ENCODE results near the gene FAM181A.

The FAM181A gene

GRCh38 chr14:93965287-93965821 lies 38.2 kb downstream of the FAM181A start:
- no peak for TF ChIP-seq CTCF (IDR thresholded peaks at IDR 0.05; ENCODE audit: low read depth, low read length, missing control alignments)
- peak; percentile 84 for DNase-seq (ENCODE audit: low read depth)
- H3K4me3 ChIP-seq (ENCODE audit: low read depth, low read length): no peak overlapping the region
- in situ Hi-C loops (cut with HindIII; ENCODE audit: low sequenced_read_pairs): no loop called here

GRCh38 chr14:93965946-93966474 lies 38.9 kb downstream of the FAM181A start:
- no peak overlapping the region for H3K4me3 ChIP-seq (ENCODE audit: low read depth, low read length)
- no peak for TF ChIP-seq CTCF (IDR thresholded peaks at IDR 0.05; ENCODE audit: low read depth, low read length, missing control alignments)
- DNase-seq (ENCODE audit: low read depth): no peak
- in situ Hi-C loops (cut with HindIII; ENCODE audit: low sequenced_read_pairs): no loop called here

- TF ChIP-seq CTCF (IDR thresholded peaks at IDR 0.05; ENCODE audit: low read depth, low read length, missing control alignments): no peak
- DNase-seq (ENCODE audit: low read depth): no peak
- H3K4me3 ChIP-seq (ENCODE audit: low read depth, low read length): no peak overlapping the region
- in situ Hi-C loops (cut with HindIII; ENCODE audit: low sequenced_read_pairs): no loop called here
Measured at GRCh38 chr14:93967637-93968250, 40.6 kb downstream of the FAM181A start.

GRCh38 chr14:93969082-93969828 lies 42.1 kb downstream of the FAM181A start:
- TF ChIP-seq CTCF (IDR thresholded peaks at IDR 0.05; ENCODE audit: low read depth, low read length, missing control alignments): no peak
- in situ Hi-C loops (cut with HindIII; ENCODE audit: low sequenced_read_pairs): no loop called here

GRCh38 chr14:93970585-93970964 lies 43.4 kb downstream of the FAM181A start:
- TF ChIP-seq CTCF (IDR thresholded peaks at IDR 0.05; ENCODE audit: low read depth, low read length, missing control alignments): peak; percentile 15
- in situ Hi-C loops (cut with HindIII; ENCODE audit: low sequenced_read_pairs): loop anchor here (5.0 kb wide), 1 partner anchor 57 kb away; the partner anchor contains the start of gene OTUB2
- DNase-seq (ENCODE audit: low read depth): no peak
- H3K4me3 ChIP-seq (ENCODE audit: low read depth, low read length): no peak overlapping the region

More at GRCh38 chr14:93969082-93969828, 42.1 kb downstream of the FAM181A start:
- no peak for DNase-seq (ENCODE audit: low read depth)
- no peak overlapping the region for H3K4me3 ChIP-seq (ENCODE audit: low read depth, low read length)

- in situ Hi-C loops (cut with HindIII; ENCODE audit: low sequenced_read_pairs): loop anchor here (5.0 kb wide), 1 partner anchor 56 kb away; the partner anchor contains the start of gene OTUB2
- TF ChIP-seq CTCF (IDR thresholded peaks at IDR 0.05; ENCODE audit: low read depth, low read length, missing control alignments): no peak
- DNase-seq (ENCODE audit: low read depth): no peak
- H3K4me3 ChIP-seq (ENCODE audit: low read depth, low read length): no peak overlapping the region
Measured at GRCh38 chr14:93970965-93971634, 44.0 kb downstream of the FAM181A start.
